Stimulated activated CD4-positive, alpha-beta T cell treated with anti-CD3 and anti-CD28 coated beads, Interleukin-12 subunit alpha, Interleukin-12 subunit beta, amount 100 ng/mL, for 48 hours (primary cell): ENCODE results near the gene YIPF2.
"Not testable (repeated sequence)": the region's sequence is repeated elsewhere in the genome, so short reads cannot be mapped to it uniquely, and the experiment has no call there.

Source experiments
- DNase-seq, 3 donors: peaks; one replicate each; pipeline ENCODE4 v3.0.0-alpha.2; 2020; ENCODE audit warnings: low read depth in 2 of 3, low spot score in 1 of 3

Gene YIPF2

DNA sequence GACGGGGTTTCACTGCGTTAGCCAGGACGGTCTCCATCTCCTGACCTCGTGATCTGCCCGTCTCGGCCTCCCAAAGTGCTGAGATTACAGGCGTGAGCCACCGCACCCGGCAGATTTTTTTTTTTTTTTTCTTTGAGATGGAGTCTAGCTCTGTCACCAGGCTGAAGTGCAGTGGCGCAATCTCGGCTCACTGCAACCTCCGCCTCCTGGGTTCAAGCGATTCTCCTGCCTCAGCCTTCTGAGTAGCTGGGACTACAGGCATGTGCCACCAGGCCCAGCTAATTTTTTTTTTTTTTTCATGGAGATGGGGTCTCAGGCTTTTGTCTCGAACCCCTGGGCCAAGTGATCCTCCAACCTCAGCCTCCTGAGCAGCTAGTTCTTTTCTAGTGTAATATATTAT lies 13.2 kb upstream of the YIPF2 start:
- DNase-seq = not testable (repeated sequence)

DNA sequence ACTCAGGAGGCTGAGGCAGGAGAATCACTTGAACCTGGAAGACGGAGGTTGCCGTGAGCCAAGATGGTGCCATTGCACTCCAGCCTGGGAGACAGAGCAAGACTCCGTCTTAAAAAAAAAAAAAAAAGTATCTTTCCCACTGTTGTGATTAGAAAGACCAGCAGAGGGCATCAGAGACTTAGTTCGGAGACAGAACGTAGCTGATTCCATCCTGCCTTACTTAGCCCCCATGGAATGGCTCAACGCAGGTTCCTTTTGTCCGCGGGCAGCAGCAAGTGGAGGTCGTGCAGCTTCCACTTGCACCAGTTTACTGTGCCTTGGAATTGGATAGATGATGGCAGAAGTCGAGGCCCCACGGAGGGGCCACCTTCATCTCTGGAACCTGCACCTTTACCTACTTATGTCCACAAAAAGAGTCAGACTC lies 8.2 kb upstream of the YIPF2 start:
- DNase-seq = peak in 2 of 3 donors; percentile 21 to 59

DNA sequence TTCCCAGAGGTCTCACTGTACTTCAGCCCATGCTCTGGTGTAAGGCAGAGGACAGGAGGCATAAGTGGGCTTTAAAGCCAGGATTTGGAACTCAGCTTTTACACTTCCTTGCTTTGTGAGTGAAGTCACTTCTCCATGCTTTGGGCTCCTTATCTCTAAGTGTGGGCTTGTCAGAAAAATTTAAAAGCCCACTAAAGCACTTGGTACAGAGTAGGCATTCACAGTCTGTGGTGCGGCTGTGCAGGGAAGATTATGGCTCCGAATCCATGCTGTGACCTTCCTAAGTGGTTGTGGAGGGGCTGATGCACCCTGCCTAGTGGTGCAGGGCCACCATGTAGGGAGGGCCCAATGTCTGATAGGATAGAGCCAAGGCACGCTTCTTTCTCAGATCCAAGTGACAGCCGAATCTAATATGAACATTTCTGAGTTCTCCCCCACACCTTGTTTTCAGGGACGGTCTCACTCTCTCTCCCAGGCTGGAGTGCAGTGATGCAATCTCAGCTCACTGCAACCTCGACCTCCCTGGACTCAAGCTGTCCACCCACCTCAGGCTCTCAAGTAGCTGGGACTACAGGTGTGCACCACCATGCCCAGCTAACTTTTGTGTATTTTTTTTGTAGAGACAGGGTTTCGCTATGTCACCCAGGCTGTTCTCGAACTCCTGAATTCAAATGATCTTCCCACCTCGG lies 7.1 kb upstream of the YIPF2 start:
- no peak for DNase-seq

DNA sequence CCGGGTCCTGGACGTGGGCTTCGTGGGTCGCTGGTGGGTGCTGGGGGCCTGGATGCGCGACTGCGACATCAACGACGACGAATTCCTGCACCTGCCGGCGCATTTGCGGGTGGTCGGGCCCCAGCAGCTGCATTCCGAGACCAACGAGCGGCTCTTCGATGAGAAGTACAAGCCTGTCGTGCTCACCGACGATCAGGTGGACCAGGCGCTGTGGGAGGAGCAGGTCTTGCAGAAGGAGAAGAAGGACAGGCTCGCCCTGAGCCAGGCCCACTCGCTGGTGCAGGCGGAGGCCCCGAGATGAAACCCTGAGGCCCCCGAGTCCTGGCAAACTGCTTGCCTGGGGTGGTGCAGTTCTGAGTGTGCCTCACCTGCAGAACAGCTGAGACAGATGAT lies 959 bp upstream of the YIPF2 start:
- DNase-seq = no peak

DNA sequence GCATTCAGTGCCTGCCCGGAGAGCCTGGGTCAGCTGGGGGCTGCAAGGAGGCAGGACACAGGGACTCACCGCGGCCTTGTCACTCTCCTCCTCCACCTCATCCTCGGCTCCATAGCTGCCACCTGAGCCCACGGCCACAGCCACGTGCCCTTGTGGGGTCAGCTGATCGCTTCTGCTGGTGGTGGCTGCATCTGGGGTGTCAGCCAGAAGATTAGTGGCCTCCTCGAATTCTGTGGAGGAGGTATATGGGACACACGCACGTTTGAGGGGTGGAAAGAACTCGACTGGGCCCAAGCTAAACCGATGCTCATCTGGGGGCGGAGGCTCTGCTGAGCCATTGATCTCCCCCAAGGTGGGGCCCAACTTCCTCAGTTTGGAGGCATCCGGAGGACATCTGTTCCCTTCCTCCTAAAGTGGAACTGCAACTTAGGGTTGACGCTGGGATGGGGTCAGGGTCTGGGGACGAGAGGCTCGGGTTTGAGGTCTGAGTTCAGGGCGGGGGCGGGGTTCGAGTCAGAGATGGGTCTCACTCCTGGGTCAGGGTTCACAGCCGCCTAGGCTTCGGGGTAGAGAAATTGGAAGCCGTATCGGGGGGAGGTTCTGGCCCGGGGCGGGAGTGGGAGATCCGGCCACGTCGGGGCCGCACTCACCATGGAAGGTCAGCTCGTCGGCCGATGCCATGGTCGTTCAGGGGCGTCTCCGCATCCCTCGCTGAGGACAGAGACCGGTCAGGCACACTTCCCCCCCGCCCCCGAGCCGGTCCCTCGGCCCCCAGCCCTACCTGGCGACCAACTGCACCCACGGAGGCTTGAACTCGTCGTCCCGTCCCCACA lies 493 bp downstream of the YIPF2 start:
- peak in 1 of 3 donors; percentile 8 for DNase-seq

DNA sequence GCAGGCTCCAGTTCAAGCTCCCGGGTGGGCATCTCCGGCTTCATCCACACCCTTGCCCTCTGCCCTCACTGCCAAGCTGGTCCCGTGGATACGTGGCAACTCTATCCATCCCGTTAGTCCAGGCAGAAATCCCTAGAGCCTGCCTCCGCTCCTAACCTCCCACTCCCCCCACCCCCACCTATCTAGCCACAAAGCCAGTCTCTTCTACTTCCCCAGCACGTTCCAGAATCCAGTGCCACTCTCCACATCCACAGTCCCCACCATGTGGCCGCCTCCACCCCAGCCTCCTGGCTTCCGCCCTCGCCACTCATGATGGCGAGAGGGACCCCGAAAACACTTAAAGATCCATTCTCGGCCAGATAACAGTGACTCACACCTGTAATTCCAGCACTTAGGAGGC lies 3.8 kb downstream of the YIPF2 start:
- DNase-seq = no peak

DNA sequence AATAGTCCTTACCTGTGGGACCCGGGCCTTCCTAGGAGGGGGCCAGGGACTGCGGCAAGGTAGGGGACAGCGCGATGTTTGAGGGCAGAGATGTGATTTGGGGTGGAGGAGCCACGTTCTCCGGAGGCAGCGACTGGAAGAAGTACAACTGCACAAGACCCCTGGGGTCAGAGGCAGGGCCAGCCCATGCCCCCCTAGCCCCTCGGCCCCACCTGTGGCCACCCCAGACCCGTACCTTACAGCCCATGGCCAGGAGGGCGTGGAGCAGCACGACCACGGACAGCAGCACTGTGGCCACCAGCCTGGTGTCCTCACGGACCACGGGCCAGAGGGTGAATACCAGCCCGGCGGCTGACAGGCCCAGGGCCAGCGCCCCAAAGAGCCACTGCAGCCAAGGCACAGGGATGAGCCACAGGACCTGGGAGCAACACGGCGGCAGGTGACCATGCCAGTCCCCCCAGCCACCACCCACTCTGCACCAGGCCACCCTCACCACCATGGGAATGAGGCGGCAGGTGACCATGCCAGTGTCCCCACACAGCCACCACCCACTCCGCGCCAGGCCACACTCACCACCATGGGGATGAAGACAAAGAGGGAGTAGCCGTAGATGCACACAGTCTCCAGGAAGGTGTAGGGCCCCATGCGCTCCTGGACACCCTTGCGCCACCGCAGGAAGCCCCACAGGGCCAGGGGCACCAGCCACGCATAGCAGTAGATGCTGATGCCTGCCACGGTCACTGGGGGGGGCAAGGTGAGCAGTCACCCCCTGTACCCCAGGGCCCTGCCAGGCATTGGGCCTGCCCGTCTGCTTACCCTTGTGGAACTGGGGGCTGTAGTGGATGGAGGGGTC lies 5.0 kb downstream of the YIPF2 start:
- DNase-seq = no peak

DNA sequence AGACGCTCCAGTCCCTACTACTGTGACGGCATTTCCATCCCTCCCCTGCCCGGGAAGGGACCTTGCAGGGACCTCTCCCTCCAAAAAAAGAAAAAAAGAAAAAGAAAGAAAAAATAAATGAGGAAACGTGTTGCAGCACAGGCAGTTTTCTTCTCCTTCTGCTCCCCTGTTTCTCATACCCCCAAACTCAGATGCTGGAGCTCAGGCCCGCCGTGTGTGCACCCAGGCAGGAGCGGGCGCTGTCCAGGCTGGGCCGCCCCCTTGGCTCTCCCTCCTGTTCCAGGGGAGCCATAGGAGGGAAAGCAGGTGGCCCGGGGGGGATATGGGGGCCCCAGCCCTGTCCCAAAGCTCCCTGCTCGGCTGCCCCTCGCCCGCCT lies 5.8 kb downstream of the YIPF2 start:
- DNase-seq = no peak

DNA sequence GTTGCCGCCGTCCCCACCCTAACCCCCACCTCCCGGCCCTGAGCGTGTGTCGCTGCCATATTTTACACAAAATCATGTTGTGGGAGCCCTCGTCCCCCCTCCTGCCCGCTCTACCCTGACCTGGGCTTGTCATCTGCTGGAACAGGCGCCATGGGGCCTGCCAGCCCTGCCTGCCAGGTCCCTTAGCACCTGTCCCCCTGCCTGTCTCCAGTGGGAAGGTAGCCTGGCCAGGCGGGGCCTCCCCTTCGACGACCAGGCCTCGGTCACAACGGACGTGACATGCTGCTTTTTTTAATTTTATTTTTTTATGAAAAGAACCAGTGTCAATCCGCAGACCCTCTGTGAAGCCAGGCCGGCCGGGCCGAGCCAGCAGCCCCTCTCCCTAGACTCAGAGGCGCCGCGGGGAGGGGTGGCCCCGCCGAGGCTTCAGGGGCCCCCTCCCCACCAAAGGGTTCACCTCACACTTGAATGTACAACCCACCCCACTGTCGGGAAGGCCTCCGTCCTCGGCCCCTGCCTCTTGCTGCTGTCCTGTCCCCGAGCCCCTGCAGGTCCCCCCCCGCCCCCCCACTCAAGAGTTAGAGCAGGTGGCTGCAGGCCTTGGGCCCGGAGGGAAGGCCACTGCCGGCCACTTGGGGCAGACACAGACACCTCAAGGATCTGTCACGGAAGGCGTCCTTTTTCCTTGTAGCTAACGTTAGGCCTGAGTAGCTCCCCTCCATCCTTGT lies 6.4 kb downstream of the YIPF2 start:
- no peak for DNase-seq

DNA sequence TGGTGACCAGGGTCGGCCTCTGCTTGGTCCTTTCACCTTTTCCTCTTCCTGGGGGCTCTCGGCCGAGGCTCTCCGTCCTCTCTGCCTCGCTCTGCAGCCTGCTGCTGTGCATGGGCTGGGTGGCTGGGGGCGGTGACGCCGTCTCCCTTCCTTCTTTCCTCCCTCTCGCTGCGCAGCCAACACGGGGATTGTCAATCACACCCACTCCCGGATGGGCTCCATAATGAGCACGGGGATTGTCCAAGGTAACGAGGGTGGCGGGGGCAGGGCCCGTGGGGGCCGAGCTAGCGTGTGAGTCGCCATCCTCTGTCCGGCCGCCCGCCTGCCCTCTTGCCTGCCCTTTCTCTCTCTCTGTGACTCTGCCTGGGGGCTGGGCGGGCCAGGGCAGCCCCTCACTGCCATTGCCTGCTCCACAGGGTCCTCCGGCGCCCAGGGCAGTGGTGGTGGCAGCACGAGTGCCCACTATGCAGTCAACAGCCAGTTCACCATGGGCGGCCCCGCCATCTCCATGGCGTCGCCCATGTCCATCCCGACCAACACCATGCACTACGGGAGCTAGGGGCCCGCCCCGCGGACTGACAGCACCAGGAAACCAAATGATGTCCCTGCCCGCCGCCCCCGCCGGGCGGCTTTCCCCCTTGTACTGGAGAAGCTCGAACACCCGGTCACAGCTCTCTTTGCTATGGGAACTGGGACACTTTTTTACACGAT lies 7.1 kb downstream of the YIPF2 start:
- no peak for DNase-seq

DNA sequence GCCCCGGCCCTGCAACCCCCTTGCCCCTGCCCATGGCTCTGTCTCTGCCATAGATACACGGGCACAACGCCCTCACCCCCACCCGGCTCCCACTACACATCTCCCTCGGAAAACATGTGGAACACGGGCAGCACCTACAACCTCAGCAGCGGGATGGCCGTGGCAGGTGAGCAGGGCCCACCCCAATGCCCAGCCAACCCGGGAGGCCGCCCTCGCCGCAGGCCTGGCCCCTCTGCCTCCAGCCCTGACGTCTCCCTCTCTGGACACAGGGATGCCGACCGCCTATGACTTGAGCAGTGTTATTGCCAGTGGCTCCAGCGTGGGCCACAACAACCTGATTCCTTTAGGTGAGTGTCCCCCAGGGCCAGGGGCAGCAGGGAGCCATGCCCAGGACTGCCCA lies 7.7 kb downstream of the YIPF2 start:
- no peak for DNase-seq

DNA sequence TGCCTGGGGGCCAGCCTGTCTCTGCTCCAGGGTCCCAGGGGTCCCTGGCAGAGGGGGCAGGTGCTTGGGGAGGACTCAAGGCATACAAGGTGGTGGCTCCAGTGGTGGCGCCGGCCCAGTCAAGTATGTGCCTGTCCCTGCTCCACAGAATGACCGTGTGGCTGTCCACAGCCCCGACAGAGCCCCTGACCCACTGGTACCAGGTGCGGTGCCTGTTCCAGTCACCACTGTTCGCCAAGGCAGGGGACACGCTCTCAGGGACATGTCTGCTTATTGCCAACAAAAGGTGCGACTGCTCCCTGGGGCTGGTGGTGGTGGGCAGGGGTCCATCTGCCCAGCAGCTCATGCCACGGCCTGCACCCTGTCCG lies 8.2 kb downstream of the YIPF2 start:
- DNase-seq = no peak

DNA sequence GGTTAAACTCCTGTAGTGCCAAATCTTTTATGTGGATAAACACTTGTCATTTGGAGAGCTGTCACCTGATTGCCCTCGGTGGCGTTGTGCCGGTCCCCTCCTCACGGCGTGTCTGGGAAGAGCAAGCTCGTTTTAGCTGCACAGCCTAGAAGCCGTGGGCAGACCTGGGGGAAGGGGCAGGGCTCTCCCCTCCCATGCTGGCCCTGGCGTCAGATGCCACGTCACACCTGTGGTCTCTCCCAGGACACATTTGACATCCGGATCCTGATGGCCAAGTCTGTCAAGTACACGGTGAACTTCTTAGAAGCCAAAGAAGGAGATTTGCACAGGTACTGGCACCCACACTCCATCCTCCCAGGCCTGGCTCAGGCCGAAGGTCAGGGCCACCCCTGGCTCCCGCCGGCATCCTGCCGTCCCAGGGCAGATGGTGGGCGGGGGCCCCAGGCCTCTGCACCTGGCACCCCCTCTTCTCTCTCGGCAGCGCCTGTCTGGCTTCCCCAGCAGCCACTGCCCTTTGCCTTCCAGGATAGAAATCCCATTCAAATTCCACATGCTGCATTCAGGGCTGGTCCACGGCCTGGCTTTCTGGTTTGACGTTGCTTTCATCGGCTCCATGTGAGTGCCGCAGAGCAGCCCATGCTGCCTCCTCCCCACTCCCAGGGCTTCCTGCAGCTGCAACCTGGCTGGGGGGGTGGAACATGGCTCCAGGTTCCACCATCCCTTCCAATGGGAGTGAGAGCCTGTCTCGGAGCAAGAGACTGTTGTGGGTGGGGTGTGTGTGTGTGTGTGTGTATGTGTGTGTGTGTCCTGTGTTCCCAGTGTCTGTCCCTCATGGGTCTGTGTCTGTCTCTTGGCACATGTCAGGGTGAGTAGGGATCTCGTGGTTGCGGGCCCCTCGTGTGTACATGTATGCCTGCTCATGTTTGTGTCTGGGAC lies 8.8 kb downstream of the YIPF2 start:
- no peak for DNase-seq

DNA sequence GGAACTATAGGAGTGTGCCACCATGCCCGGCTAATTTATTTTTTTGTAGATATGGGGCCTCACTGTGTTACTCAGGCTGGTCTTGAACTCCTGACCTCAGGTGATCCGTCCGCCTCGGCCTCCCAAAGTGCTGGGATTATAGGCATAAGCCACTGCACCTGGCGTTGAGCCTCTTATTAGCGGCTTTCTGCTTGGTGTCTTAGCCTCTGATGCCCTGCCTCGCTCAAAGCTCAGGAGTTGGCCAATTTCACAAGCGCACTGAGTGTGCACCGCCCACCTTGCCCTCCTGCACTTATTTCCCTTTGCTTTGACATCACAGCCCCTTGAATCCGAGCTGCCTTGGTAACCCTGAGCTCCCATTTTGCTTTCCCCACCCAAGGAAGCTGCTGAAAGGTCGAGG lies 10.1 kb downstream of the YIPF2 start:
- no peak for DNase-seq

DNA sequence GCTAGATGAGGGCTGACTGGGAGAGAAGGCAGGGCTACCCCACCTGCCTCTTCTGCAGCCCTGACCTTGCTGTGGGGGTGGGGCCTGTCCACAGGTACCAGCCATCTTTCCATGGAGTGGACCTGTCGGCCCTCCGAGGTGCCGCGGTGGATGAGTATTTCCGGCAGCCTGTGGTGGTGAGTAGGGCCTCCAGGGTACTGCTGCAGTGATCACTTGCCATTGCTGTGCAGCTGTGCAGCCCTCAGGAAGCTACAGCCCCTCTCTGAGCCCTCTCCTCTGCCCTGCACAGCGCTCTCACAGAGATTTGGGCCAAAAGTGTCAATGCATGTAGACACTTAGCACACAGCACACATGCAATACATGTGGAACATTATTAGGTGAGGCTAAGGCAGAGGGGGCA lies 11.8 kb downstream of the YIPF2 start:
- DNase-seq = no peak

DNA sequence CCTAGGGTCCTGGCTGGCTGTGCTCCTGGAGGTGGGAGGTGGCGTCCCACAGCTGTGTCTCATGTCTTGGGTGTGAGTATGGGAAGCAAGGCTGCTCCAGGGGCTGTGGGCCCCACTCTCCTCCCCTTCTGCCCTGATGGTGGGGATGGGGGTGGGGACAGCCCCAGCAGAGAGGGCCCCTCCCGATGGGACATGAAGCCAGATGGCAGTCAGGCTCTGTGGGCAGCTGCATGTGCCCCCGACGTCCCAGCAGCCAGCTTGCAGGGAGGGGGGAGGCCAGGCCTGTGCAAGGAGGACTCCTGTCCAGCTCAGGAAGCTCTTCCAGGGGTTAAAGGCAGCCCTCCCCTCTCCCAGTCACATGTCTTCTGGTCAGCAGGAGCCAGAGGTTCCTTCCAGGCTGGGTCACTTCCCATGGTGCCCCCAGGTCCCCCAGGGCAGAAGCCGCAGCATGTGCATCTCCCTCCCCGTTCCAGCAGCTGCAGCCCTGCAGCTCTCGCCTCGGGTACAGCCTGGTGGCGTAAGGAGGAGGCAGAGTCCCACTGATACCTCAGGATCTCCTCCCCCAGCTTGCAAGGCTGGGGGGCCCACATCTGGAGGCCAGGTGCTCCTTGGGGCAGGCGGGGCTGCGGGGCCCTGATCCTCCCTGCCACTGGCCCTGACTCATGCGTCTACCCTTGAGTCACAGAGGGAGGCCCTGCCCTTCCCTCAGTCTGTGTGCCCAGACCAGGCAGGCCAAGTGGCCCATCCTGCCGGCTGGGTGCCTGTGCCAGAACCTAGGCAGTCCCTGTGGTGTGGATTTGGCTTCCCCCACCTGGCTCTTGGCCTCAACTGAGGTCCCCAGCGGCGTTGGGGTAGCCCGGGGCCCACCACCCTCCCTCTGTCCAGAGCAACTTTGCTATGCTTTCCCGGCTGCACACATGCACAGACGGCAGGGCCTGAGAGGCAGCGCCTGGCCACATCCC lies 13.0 kb downstream of the YIPF2 start:
- DNase-seq = no peak

DNA sequence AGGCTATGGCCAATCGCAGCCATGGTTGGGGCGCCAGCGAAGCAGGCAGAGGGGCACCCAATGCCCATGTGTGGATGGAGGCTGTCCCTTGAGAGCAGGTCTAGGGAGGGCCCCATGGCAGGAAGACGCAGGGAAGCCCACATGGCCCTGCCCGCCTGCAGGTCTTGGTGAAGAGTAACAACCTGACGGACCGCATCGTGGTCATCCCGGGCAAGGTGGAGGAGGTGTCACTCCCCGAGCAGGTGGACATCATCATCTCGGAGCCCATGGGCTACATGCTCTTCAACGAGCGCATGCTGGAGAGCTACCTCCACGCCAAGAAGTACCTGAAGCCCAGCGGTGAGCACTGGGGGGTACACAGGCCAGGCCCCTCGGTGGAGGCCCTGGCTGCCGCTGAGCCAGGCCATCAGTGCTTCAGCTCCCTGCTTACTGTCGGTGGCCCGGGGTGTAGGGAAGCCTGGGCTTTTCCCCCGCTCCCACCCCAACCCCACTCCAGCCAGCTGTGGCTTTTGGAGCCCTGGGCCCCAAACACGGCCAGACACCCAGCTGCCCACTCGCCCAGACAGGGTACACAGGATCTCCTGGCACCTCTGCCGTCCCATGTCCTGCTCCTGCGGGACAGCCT lies 14.6 kb downstream of the YIPF2 start:
- DNase-seq = no peak

DNA sequence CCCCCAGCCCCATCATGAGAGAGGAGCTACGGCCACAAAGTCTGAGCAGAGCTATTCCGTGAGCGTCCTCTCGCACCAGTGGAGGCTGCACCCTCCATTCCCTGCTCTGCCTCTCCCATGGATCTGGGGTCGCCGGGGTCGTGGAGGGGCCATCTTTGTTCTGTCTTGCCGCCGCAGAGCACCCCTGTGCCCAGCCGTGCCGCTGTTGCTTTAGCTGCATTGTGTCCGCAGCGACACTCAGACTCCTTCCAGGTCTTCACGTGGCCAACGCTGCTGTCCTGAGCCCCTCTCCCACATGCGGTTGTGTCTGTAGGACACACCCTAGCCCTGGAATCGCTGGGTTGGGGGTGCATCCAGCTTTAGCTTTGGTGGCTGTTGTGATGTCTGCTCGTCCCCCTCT lies 15.8 kb downstream of the YIPF2 start:
- no peak for DNase-seq
